K562 (cell line): Measurements from ENCODE around the gene SPEM2. TPM values are rescaled to one million over a fixed set of nuclear protein-coding genes. Genes with fewer than 3 reads are reported as not detected.

Source experiments
- ARID4B ChIP-seq: sonication (generic); formaldehyde crosslinking; IDR thresholded peaks from 2 replicates; pipeline ENCODE4 v1.8.0; 2022; ENCODE audit warnings: mild to moderate bottlenecking, missing genetic modification reagents
- ATF4 ChIP-seq: fragments of 450-650 bp; formaldehyde crosslinking; IDR thresholded peaks from 2 replicates; pipeline ENCODE4 v1.4.0; 2022; ENCODE audit warnings: mild to moderate bottlenecking, moderate library complexity
- BRCA1 ChIP-seq, 2 experiments: fragments of 450-650 bp in 1 of 2; sonication (generic) in 1 of 2; formaldehyde crosslinking in 1 of 2; IDR thresholded peaks; 2 replicates each; pipeline versions ENCODE4 v1.5.0 to v1.6.1; 2017 to 2020; ENCODE audit warnings: mild to moderate bottlenecking in 1 of 2, missing genetic modification reagents in 1 of 2
- CC2D1A ChIP-seq: fragments of 450-650 bp; IDR thresholded peaks from 2 replicates; pipeline ENCODE4 v1.6.1; 2017; ENCODE audit warnings: mild to moderate bottlenecking
- KLF13 ChIP-seq: fragments of 450-650 bp; IDR thresholded peaks from 2 replicates; pipeline ENCODE4 v1.6.1; 2016; ENCODE audit warnings: missing genetic modification characterization, low read depth, mild to moderate bottlenecking, missing compliant biosample characterization, moderate library complexity, borderline replicate concordance
- L3MBTL2 ChIP-seq: fragments of 450-650 bp; IDR thresholded peaks from 2 replicates; pipeline ENCODE4 v1.6.1; 2016; ENCODE audit warnings: mild to moderate bottlenecking, moderate library complexity
- MBD2 ChIP-seq: sonication (generic); IDR thresholded peaks from 2 replicates; pipeline ENCODE4 v1.6.1; 2016; ENCODE audit warnings: low read depth, borderline replicate concordance
- PKNOX1 ChIP-seq: fragments of 450-650 bp; IDR thresholded peaks from 2 replicates; pipeline ENCODE4 v1.6.1; 2016
- POLR2A ChIP-seq: fragments of 450-650 bp; conservative IDR thresholded peaks from 2 replicates; pipeline ENCODE4 v1.6.1; 2016
- TEAD2 ChIP-seq: fragments of 450-650 bp; IDR thresholded peaks from 2 replicates; pipeline ENCODE4 v1.6.1; 2016; ENCODE audit warnings: missing genetic modification characterization, control low read depth, missing compliant biosample characterization
- TOE1 ChIP-seq, 2 experiments: fragments of 450-650 bp in 1 of 2; sonication (generic) in 1 of 2; formaldehyde crosslinking in 1 of 2; IDR thresholded peaks; 2 replicates each; pipeline versions ENCODE4 v1.7.1 to v1.8.0; 2016 to 2022; ENCODE audit warnings: borderline replicate concordance in 2 of 2, mild to moderate bottlenecking in 2 of 2, antibody characterized with exemption in 1 of 2, inconsistent platforms in 1 of 2, low read depth in 1 of 2, missing genetic modification reagents in 1 of 2, moderate library complexity in 1 of 2
- TRIM28 ChIP-seq: fragments of 450-650 bp; IDR thresholded peaks from 2 replicates; pipeline ENCODE4 v1.6.1; 2017
- ZNF24 ChIP-seq: fragments of 450-650 bp; IDR thresholded peaks from 2 replicates; pipeline ENCODE4 v1.6.1; 2016
- ZNF609 ChIP-seq: sonication (generic); formaldehyde crosslinking; IDR thresholded peaks from 2 replicates; pipeline ENCODE4 v1.8.1; 2023; ENCODE audit warnings: missing genetic modification reagents, mild to moderate bottlenecking, borderline replicate concordance
- ZNF764 ChIP-seq: fragments of 250-450 bp; sonication (Bioruptor Pico); IDR thresholded peaks from 2 replicates; pipeline ENCODE4 v1.4.0; 2020; ENCODE audit warnings: low read depth, mild to moderate bottlenecking, moderate library complexity
- polyA plus RNA-seq, 8 experiments: library from polyadenylated mRNA; depleted of rRNA in 4 of 8; stranded (reverse) in 5 of 8; unstranded in 3 of 8; fragments of >200 nt; fragmentation: Nextera tagmentation in 2 of 8; fragmentation: Illumina TruSeq in 1 of 8; extraction: Ambion mirVana in 2 of 8; extraction: Trizol in 1 of 8; gene quantifications; 2 replicates each; pipeline versions ENCODE4 v1.2.1 to v1.2.3, GENCODE V29; 2011 to 2014; ENCODE audit warnings: inconsistent platforms in 1 of 8, missing spikeins in 1 of 8
- total RNA-seq, 7 experiments: library from RNA; depleted of rRNA in 6 of 7; stranded (reverse); fragments of >200 nt in 6 of 7; fragmentation: Illumina TruSeq in 2 of 7; extraction: Trizol in 2 of 7; gene quantifications; 2 replicates each; pipeline versions ENCODE4 v1.2.1 to v1.2.3, GENCODE V29; 2011 to 2021; ENCODE audit warnings: low replicate concordance in 1 of 7

Gene SPEM2
- total and polyA plus RNA-seq, 9 of the 15 experiments (the other 6 are each of a cell fraction or from before 2014, with no cell fraction given), result not detected

GRCh38 chr17:7445619-7445968 lies 20.2 kb downstream of the SPEM2 start (continued):
- TF ChIP-seq TOE1 (IDR thresholded peaks at IDR 0.05; ENCODE audit: borderline replicate concordance), result peak; percentile 30; the same call in 1 of the 2 replicates
- TF ChIP-seq TOE1 (CRISPR knock-in tag; IDR thresholded peaks at IDR 0.05; ENCODE audit: borderline replicate concordance, low read depth), result no peak
- TF ChIP-seq PKNOX1, result peak; percentile 17; the same call in 1 of the 2 replicates
- TF ChIP-seq POLR2A, result peak; percentile 49; the same call in 1 of the 2 replicates
- TF ChIP-seq TEAD2 (tag), result no peak
- TF ChIP-seq BRCA1 (IDR thresholded peaks at IDR 0.05), result no peak
- TF ChIP-seq BRCA1 (CRISPR knock-in tag; IDR thresholded peaks at IDR 0.05), result no peak
- 0 out of 2 replicates have a peak, but pooled peaks have one; percentile 15 for TF ChIP-seq CC2D1A
- TF ChIP-seq MBD2, result no peak
- no peak for TF ChIP-seq TRIM28
- no peak for TF ChIP-seq ZNF609 (CRISPR knock-in tag)
- no peak for TF ChIP-seq ZNF764 (CRISPR knock-in tag)
- TF ChIP-seq KLF13, result no peak
- 0 out of 2 replicates have a peak, but pooled peaks have one; percentile 9 for TF ChIP-seq L3MBTL2
- no peak for TF ChIP-seq ATF4 (CRISPR knock-in tag)
- 0 out of 2 replicates have a peak, but pooled peaks have one; percentile 11 for TF ChIP-seq ZNF24
- TF ChIP-seq ARID4B (CRISPR knock-in tag), result no peak
